Glomerular visceral epithelial cell (primary cell): Measurements from ENCODE around the gene BCL2.

Experiments
- DNase-seq: peaks from one replicate; pipeline ENCODE4 v3.0.0-alpha.2; 2016; ENCODE audit errors: extremely low spot score

BCL2 gene

DNA sequence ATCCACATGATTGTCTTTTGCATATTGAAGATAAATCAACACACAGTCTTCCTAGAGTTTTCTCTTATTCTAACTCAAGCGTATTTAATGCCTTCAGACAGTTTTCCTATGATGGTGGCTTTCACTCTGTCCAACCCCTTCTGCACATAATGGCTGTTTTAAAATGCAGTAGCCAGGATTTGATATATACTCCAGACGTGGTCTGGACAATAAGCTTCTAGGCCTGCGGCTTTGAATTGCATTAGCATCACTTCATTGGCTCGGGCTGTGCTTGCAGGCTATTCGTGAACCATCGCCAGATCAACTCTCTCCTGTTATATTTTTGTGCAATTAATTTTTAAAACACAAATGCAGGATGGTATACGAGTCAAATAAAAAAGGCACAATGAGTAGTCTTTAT, 235.3 kb downstream of the BCL2 start:
- no peak for DNase-seq

DNA sequence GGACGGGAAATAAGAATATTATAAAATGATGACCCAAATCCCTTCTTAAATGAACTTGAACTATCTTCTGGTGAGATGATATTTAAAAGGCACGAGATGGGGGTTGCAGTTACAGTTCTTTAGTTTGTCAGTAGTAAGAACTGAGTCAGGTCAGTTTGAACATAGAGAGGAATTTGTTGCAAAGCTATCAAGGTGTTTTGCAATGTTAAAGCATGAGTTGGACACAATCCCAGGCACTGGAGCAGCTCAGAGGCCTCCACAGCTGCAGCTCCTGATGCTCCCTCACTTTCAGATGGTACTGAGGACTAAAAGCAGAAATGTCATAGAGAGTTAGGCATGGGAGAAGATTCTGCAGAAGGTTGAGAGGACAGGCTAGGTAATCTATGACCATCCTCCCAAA, 236.0 kb downstream of the BCL2 start:
- DNase-seq = no peak

DNA sequence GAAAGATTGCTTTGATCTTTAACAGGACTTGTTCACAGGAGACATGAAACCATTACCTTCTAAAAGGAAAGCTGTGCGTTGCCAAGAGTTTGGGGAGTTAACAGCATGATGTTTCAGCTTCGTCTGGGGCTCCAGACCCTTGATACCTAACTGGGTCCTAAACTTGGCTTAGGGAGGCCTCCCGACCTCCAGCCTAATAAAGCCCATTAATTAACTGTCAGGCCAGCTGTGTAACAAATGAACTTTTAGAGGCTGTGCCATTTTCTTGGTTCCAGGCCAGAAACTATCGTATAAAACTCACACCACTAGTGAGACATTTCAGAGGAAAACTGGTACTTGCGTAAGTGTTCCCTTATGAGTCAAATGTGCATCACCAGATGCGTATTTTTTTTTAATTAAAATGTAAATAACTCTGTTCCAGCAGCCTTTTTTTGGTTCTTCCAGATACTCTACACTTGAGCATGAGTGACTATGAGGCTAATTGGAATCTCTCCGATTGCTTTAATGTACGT, 236.5 kb downstream of the BCL2 start:
- no peak for DNase-seq

DNA sequence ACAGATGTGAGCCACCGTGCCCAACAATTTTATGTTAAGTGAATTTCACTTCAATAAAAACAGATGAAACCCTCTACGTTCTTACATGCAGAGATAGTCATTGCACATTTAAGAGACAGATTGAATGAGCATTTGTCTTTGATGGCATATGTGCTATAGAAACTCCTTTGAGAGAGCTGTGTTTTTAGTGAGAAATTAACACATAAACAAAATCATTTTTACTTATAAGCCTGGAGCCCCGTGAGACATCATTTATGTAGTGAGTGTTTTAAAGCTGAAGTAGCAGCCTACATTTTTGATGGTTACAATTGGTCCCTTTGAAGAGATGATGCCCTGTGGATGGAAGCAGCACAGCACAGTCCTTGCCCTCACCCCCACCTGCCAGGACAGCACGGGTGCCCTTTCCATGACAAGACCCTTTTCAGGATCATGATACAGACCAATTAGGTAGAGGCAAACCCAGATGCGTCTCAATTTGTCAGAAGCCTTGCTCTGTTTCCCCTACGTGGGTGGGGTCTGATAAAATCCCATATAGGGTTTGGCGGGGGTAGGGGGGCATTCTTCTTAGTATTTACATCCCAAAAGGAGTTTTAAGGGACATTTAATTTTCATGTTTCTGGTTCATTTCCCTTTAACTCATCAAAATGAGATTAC, 237.1 kb downstream of the BCL2 start:
- DNase-seq = no peak

DNA sequence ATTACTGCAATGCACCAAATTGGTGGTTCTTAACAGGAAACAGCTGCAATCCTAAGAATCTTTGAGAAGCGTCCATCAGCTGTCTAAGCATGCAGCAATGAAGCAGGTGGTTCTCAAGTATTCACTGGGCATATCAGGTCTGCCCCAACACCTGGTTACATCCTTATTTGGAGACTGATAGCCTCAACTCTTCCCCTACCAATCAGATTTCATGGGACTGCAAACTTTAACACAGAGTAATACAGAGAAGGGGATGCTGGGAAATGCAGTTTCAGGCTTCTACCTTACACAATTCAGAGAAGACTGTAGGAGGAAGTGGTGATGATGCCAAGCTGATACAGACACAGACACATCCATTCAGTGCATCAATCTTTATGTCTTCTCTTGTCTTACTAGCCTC, 240.5 kb downstream of the BCL2 start:
- DNase-seq = no peak

DNA sequence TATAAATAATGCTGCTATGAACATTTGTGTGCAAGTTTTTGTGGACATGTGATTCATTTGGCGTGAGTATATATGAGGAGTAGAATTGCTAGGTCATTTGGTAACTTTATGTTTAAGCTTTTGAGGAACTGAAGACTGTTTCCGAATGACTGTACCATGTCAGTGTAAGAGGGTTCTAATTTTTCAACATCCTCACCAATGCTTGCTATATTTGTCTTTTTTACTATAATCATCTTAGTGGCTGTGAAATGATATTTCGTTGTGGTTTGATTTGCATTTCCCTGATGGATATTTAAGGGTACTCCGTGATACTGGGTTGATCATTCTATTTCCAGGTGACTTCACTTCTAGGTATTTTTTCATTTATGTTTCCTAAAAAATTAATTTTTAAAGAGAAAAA, 241.1 kb downstream of the BCL2 start:
- DNase-seq = no peak

DNA sequence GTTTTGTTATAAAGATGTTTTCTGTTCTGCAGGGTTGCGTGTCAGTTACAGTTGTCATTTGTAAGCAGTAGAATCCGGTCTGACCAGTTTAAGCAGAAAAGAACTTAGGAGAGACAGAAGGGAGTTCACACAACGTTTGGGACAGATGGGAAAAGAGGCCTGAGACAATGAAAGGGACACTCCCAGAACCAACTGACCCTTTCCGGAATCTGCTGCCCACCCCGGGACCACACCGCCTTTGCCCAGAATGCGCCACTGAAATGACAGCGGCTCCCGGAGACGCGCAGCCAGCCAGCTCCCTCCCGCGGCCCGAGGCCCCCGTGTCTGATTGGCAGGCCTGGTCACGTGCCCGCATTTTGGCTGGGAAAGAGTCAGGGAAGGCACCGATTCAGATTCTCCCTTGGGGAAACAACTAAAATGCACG, 244.6 kb downstream of the BCL2 start:
- DNase-seq = peak; percentile 37

DNA sequence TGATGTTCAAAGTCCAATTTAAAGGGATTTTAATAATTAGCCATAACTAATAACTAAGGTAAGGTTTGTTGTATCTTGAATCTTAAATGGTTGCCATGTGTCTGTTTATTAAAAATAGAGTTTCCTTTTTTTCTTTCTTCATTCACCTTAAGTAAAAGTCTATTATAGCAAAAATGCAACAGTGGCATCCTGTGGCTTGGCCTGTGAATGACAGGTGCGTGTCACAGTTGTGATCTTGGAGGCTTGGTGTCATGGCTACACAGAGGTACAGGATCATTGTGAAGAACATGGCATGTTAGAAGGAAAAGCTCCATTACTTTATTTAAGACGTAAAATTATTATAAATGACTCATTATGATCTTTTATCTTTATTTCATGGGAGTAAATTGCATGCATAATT, 246.1 kb downstream of the BCL2 start:
- no peak for DNase-seq
